HFFc6 (cell line): ENCODE results near the gene BBOX1. TPM values are rescaled to one million over a fixed set of nuclear protein-coding genes. Genes with fewer than 3 reads are reported as not detected.
"Not testable (repeated sequence)": the region's sequence is repeated elsewhere in the genome, so short reads cannot be mapped to it uniquely, and the experiment has no call there.

Experiments used
- DNase-seq: peaks from one replicate; pipeline ENCODE4 v3.0.0-alpha.2; 2018
- H3K27ac Mint-ChIP-seq: 2 replicates; pipeline ENCODE4 v1.8.0; 2020; ENCODE audit warnings: mild to moderate bottlenecking, mixed read lengths
- H3K27me3 Mint-ChIP-seq: 2 replicates; pipeline ENCODE4 v1.8.0; 2021; ENCODE audit warnings: mild to moderate bottlenecking, moderate library complexity, mixed read lengths; ENCODE audit not compliant: insufficient read depth
- H3K36me3 Mint-ChIP-seq: 2 replicates; pipeline ENCODE4 v1.8.0; 2021; ENCODE audit warnings: low read depth, mixed read lengths
- H3K4me1 Mint-ChIP-seq: 2 replicates; pipeline ENCODE4 v1.8.0; 2020; ENCODE audit warnings: low read depth, mixed read lengths
- H3K4me3 Mint-ChIP-seq: 2 replicates; pipeline ENCODE4 v1.8.0; 2020; ENCODE audit warnings: mild to moderate bottlenecking, moderate library complexity, mixed read lengths
- H3K9me3 Mint-ChIP-seq: 2 replicates; pipeline ENCODE4 v1.8.0; 2020; ENCODE audit warnings: mild to moderate bottlenecking, mixed read lengths
- total RNA-seq, 6 experiments: library from RNA; stranded (reverse); fragmentation: NEBNext Ultra II Directional; extraction: Animal tissue kit (Norgen Biotek cat#: 25700); gene quantifications; 2 replicates in 1 of 6; 3 replicates in 5 of 6; pipeline ENCODE4 v1.2.3, GENCODE V29; 2021
- TF ChIP-seq, protein P1 (sequence below): fragments of 200-600 bp; sonication (generic); IDR thresholded peaks from 2 replicates; pipeline ENCODE4 v1.5.0; 2021; ENCODE audit warnings: antibody characterized with exemption, mild to moderate bottlenecking

The BBOX1 gene
- total RNA-seq, 6 experiments from 2014 or later: not detected

DNA sequence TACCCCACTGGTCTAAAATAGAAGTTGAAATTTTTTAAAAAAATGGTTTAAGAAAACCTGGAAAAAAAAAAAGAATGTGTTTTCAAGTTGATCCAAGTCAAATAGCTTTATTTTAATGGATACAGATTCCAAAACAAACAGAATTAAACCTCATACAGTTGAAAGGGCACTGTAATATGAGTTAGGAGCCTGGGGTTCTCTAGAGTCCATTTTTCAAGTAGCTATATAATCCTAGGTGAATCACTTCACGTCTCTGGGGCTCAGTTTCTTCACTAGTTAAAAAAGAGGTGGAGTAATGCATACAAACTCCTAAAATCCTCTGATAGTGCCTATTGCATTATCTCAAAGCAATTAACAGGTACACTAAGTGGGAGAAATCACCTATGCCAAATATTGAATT lies 132.9 kb downstream of the BBOX1 start:
- TF ChIP-seq, protein P1, sequence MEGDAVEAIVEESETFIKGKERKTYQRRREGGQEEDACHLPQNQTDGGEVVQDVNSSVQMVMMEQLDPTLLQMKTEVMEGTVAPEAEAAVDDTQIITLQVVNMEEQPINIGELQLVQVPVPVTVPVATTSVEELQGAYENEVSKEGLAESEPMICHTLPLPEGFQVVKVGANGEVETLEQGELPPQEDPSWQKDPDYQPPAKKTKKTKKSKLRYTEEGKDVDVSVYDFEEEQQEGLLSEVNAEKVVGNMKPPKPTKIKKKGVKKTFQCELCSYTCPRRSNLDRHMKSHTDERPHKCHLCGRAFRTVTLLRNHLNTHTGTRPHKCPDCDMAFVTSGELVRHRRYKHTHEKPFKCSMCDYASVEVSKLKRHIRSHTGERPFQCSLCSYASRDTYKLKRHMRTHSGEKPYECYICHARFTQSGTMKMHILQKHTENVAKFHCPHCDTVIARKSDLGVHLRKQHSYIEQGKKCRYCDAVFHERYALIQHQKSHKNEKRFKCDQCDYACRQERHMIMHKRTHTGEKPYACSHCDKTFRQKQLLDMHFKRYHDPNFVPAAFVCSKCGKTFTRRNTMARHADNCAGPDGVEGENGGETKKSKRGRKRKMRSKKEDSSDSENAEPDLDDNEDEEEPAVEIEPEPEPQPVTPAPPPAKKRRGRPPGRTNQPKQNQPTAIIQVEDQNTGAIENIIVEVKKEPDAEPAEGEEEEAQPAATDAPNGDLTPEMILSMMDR: no peak

DNA sequence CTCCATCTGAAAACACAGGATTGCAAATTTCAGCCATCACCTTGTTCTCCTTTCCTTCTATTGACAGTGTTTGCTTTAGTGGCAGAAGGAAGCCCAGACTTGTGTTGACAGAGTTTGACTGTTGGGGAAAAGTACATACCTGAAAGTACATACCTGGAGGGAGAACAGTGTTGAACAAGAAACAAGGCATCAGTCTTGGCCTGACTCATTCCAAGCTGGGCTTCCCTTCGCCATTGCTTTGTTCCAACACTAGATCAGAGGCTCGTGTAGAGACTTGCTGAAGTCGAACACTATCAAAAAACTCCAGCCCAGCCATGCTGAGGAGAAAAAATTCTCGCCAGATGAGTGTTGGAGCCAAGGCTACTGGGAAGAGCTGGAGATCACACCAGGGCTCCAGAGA lies 133.4 kb downstream of the BBOX1 start:
- H3K36me3 Mint-ChIP-seq: no peaks in the 10 kb centered on the region
- peaks cover 23% of the 10 kb centered on the region for H3K27me3 Mint-ChIP-seq
- H3K9me3 Mint-ChIP-seq: no peaks in the 10 kb centered on the region
- H3K4me3 Mint-ChIP-seq: no peak overlapping the region
- peaks cover 11% of the 10 kb centered on the region for H3K4me1 Mint-ChIP-seq
- DNase-seq: no peak
- H3K27ac Mint-ChIP-seq: no peak overlapping the region
- TF ChIP-seq, protein P1: no peak

More for the DNA sequence above, 132.9 kb downstream of the BBOX1 start:
- Mint-ChIP-seq H3K4me3 (no peak overlapping the region), H3K4me1 (peaks cover 11% of the 10 kb centered on the region), H3K36me3 (no peaks in the 10 kb centered on the region), H3K9me3 (no peaks in the 10 kb centered on the region), H3K27me3 (peaks cover 23% of the 10 kb centered on the region), H3K27ac (no peak overlapping the region)
- DNase-seq: no peak

- Mint-ChIP-seq H3K27me3 (peaks cover 23% of the 10 kb centered on the region), H3K9me3 (no peaks in the 10 kb centered on the region), H3K36me3 (no peaks in the 10 kb centered on the region), H3K4me3 (no peak overlapping the region), H3K27ac (no peak overlapping the region), H3K4me1 (peaks cover 11% of the 10 kb centered on the region)
- DNase-seq: no peak
- TF ChIP-seq, protein P1: no peak
These were observed 134.1 kb downstream of the BBOX1 start for GRCh38 chr11:27174672-27175210.

DNA sequence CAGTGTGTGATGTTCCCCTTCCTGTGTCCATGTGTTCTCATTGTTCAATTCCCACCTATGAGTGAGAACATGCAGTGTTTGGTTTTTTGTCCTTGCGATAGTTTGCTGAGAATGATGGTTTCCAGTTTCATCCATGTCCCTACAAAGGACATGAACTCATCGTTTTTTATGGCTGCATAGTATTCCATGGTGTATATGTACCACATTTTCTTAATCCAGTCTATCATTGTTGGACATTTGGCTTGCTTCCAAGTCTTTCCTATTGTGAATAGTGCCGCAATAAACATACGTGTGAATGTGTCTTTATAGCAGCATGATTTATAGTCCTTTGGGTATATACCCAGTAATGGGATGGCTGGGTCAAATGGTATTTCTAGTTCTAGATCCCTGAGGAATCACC lies 134.9 kb downstream of the BBOX1 start:
- peaks cover 11% of the 10 kb centered on the region for H3K4me1 Mint-ChIP-seq

More for the DNA sequence above, 134.9 kb downstream of the BBOX1 start:
- H3K27ac Mint-ChIP-seq, H3K9me3 Mint-ChIP-seq, H3K36me3 Mint-ChIP-seq, H3K4me3 Mint-ChIP-seq, DNase-seq: not testable (repeated sequence)
- peaks cover 23% of the 10 kb centered on the region for H3K27me3 Mint-ChIP-seq

Other genes starting within 250 kb of the BBOX1 start
- 100 to 1,000 TPM in 1 of 6 experiments, 10 to 100 TPM in 5; 38.9 to 101 (median 40.4) TPM for gene FIBIN, start 46.7 kb upstream of the BBOX1 start, total RNA-seq